Smooth muscle cell (in vitro differentiated cells): ENCODE results near the gene RGS17. TPM values are rescaled to one million over a fixed set of nuclear protein-coding genes. Genes with fewer than 3 reads are reported as not detected.
A peak's percentile ranks its signal among the peaks of the same experiment; 100 is the strongest.

ENCODE experiments used
- DNase-seq: peaks from one replicate; lab custom pipeline; 2025; ENCODE audit not compliant: unreplicated experiment; lab: John Stamatoyannopoulos, UW
- H2AFZ ChIP-seq: fragments of 200-600 bp; sonication (generic); 2 replicates; pipeline ENCODE4 v1.6.0; 2016; ENCODE audit warnings: antibody characterized with exemption, low read depth, mild to moderate bottlenecking
- H3F3A ChIP-seq: fragments of 200-600 bp; sonication (generic); 2 replicates; pipeline ENCODE4 v1.6.0; 2017; ENCODE audit warnings: antibody characterized with exemption, low read depth
- H3K27ac ChIP-seq: fragments of 200-600 bp; sonication (generic); 2 replicates; pipeline ENCODE4 v1.5.1; 2016; ENCODE audit warnings: low read depth, mild to moderate bottlenecking
- H3K27me3 ChIP-seq: fragments of 200-600 bp; sonication (generic); 2 replicates; pipeline ENCODE4 v1.6.1; 2016; ENCODE audit warnings: low read depth, mild to moderate bottlenecking
- H3K36me3 ChIP-seq: fragments of 200-600 bp; sonication (generic); 2 replicates; pipeline ENCODE4 v1.5.1; 2016; ENCODE audit warnings: low read depth
- H3K4me1 ChIP-seq: fragments of 200-600 bp; sonication (generic); 2 replicates; pipeline ENCODE4 v1.5.1; 2016; ENCODE audit warnings: low read depth
- H3K4me2 ChIP-seq: fragments of 200-600 bp; sonication (generic); 2 replicates; pipeline ENCODE4 v1.6.0; 2016; ENCODE audit warnings: mild to moderate bottlenecking
- H3K4me3 ChIP-seq: fragments of 200-600 bp; sonication (generic); 2 replicates; pipeline ENCODE4 v1.5.1; 2016; ENCODE audit warnings: mild to moderate bottlenecking
- H3K79me2 ChIP-seq: fragments of 200-600 bp; sonication (generic); 2 replicates; pipeline ENCODE4 v1.6.0; 2016; ENCODE audit warnings: low read depth, mild to moderate bottlenecking
- H3K9ac ChIP-seq: fragments of 200-600 bp; sonication (generic); 2 replicates; pipeline ENCODE4 v1.6.0; 2016; ENCODE audit warnings: low read depth
- H3K9me3 ChIP-seq: fragments of 200-600 bp; sonication (generic); replicated peaks from 2 replicates; pipeline ENCODE4 v1.5.1; 2016; ENCODE audit warnings: low read depth
- H4K20me1 ChIP-seq: fragments of 200-600 bp; sonication (generic); 2 replicates; pipeline ENCODE4 v1.6.0; 2016; ENCODE audit warnings: low read depth
- CTCF ChIP-seq: fragments of 200-600 bp; sonication (generic); IDR thresholded peaks from 2 replicates; pipeline ENCODE4 v1.5.1; 2017; ENCODE audit warnings: borderline replicate concordance, mild to moderate bottlenecking, antibody characterized with exemption; ENCODE audit not compliant: insufficient read depth, poor library complexity, severe bottlenecking
- WGBS: methylation state at CpG from one replicate; pipeline ENCODE4 v1.1.7; 2016; ENCODE audit warnings: low lambda C conversion rate; 5-methylcytosine and 5-hydroxymethylcytosine counted together
- polyA plus RNA-seq: library from polyadenylated mRNA; unstranded; fragments of >200 nt; fragmentation: Nextera tagmentation; extraction: Ambion mirVana; gene quantifications from 2 replicates; pipeline ENCODE4 v1.2.1, GENCODE V29; 2016
- total RNA-seq: library from RNA; depleted of rRNA; stranded (reverse); fragments of >200 nt; gene quantifications from 2 replicates; pipeline ENCODE4 v1.2.3, GENCODE V29; 2014

RGS17 gene
- total and polyA plus RNA-seq, 2 experiments from 2014 or later, result 1.7 to 2.7 TPM

GRCh38 chr6:153096031-153096430, 35.1 kb downstream of the RGS17 start:
- no peaks in the 10 kb centered on the region for H3K27me3 ChIP-seq
- no peaks in the 10 kb centered on the region for H3F3A ChIP-seq
- H3K4me1 ChIP-seq, result no peaks in the 10 kb centered on the region
- no peak for DNase-seq
- H3K4me3 ChIP-seq, result no peak overlapping the region
- no peaks in the 10 kb centered on the region for H3K36me3 ChIP-seq
- TF ChIP-seq CTCF, result no peak
- H3K79me2 ChIP-seq, result no peaks in the 10 kb centered on the region
- H2AFZ ChIP-seq, result no peak overlapping the region
- H3K9ac ChIP-seq, result no peak overlapping the region
- H3K9me3 ChIP-seq, result no peaks in the 10 kb centered on the region
- no peak overlapping the region for H3K27ac ChIP-seq
- no peaks in the 10 kb centered on the region for H4K20me1 ChIP-seq
- 43% methylated on average over 4 of the region's 4 CpGs for WGBS
- no peak overlapping the region for H3K4me2 ChIP-seq

DNA sequence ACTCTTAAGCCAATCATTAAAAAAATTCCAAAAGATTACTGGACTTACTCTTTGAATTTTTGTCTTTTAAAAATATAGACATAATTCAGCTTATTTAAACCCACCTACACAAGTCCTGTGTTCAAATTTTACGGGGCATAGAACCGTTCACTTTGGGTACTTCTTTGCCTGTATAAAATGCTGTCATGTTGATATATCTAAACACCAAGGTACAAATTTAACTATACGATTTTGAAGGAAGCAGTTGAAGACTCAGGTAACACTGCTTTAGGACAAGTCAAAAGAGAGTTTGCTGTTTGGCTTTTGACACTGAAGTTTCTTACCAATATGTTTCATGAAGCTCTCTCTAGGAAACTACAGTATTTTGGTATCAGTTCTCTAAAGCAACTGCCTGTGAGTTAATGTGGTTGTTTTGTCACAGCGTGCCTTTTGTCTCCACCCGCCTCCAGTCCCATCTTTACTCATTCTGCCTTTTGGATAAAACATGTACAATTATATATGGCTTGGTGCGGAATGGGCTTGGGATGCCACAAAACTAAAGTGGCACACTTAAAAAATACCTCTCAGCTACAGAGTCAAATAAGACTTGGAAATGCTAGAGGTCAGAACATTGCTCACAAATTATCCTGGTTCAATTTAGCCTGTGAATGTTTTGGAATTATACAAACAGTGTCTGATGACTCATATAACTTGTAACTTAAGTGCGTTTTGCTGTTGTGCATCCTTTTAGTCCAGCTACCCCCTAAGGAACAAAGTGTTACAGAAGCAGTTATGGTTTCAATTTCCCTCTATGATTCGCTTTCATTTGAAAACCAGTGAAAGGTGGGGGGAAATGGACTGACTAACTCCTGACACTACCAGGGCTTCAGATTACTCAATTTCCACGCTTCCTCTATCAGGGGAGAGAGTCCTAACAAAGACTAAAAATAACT, 38.7 kb downstream of the RGS17 start:
- Histone ChIP-seq H3K9ac (no peak overlapping the region), H3K27ac (peak overlapping the region; percentile 48), H3K4me1 (no peaks in the 10 kb centered on the region), H3K27me3 (no peaks in the 10 kb centered on the region), H3K9me3 (no peaks in the 10 kb centered on the region), H3F3A (no peaks in the 10 kb centered on the region), H4K20me1 (no peaks in the 10 kb centered on the region), H2AFZ (no peak overlapping the region), H3K4me2 (peak overlapping the region; percentile 41), H3K79me2 (no peaks in the 10 kb centered on the region), H3K36me3 (no peaks in the 10 kb centered on the region), H3K4me3 (no peak overlapping the region)
- no peak for DNase-seq
- TF ChIP-seq CTCF, result no peak
- WGBS, result 56% methylated on average over 9 of the region's 9 CpGs

- H3K27ac ChIP-seq, result peak overlapping the region; percentile 45
- no peak for TF ChIP-seq CTCF
- no peaks in the 10 kb centered on the region for H3K27me3 ChIP-seq
- H2AFZ ChIP-seq, result no peak overlapping the region
- no peaks in the 10 kb centered on the region for H3F3A ChIP-seq
- WGBS, result 50% methylated on average over 8 of the region's 8 CpGs
- H3K4me1 ChIP-seq, result no peaks in the 10 kb centered on the region
- DNase-seq, result no peak
- no peaks in the 10 kb centered on the region for H3K79me2 ChIP-seq
- no peaks in the 10 kb centered on the region for H4K20me1 ChIP-seq
- H3K4me2 ChIP-seq, result peak overlapping the region; percentile 39
- H3K36me3 ChIP-seq, result no peaks in the 10 kb centered on the region
- no peak overlapping the region for H3K4me3 ChIP-seq
- no peak overlapping the region for H3K9ac ChIP-seq
- no peaks in the 10 kb centered on the region for H3K9me3 ChIP-seq
Measured at GRCh38 chr6:153090241-153090930, 40.7 kb downstream of the RGS17 start.
